Breast epithelium (tissue), 4 donors: ENCODE measurements around the gene SETBP1. TPM values are rescaled to one million over a fixed set of nuclear protein-coding genes. Genes with fewer than 3 reads are reported as not detected.

Experiments used
- DNase-seq, 2 donors: peaks; one replicate each; pipeline ENCODE4 v3.0.0-alpha.2; 2019; ENCODE audit warnings: low spot score in 2 of 2
- H3K27ac ChIP-seq, 2 donors: fragments of 200-600 bp; sonication (generic) in 1 of 2; one replicate each; pipeline ENCODE4 v1.5.1; 2016 to 2019; ENCODE audit warnings: mild to moderate bottlenecking in 1 of 2
- H3K27me3 ChIP-seq, 2 donors: fragments of 200-600 bp; sonication (generic) in 1 of 2; one replicate each; pipeline versions ENCODE4 v1.5.1 to v1.6.0; 2017 to 2019; ENCODE audit warnings: control low read depth in 1 of 2, mild to moderate bottlenecking in 1 of 2
- H3K36me3 ChIP-seq: fragments of 200-600 bp; one replicate; pipeline ENCODE4 v1.5.1; 2019
- H3K4me1 ChIP-seq, 2 donors: fragments of 200-600 bp; sonication (generic); one replicate each; pipeline ENCODE4 v1.5.1; 2016 to 2019; ENCODE audit warnings: control low read depth in 1 of 2
- H3K4me3 ChIP-seq, 3 donors: fragments of 200-600 bp; sonication (generic); 1 replicate in 2 of 3; 2 replicates in 1 of 3; pipeline ENCODE4 v1.5.1; 2016 to 2019; ENCODE audit warnings: mild to moderate bottlenecking in 3 of 3, moderate library complexity in 2 of 3
- H3K9me3 ChIP-seq, 2 donors: fragments of 200-600 bp; sonication (generic) in 1 of 2; one replicate each; pipeline ENCODE4 v1.5.1; 2016 to 2019; ENCODE audit warnings: control low read depth in 1 of 2
- CTCF ChIP-seq, 3 donors: fragments of 450-650 bp; IDR thresholded peaks; one replicate each; pipeline ENCODE4 v1.5.1; 2016 to 2017; ENCODE audit warnings: antibody characterized with exemption in 3 of 3, mild to moderate bottlenecking in 3 of 3, moderate library complexity in 3 of 3
- POLR2A ChIP-seq: fragments of 450-650 bp; IDR thresholded peaks from one replicate; pipeline ENCODE4 v1.6.1; 2016; ENCODE audit warnings: antibody characterized with exemption, mild to moderate bottlenecking, moderate library complexity
- POLR2AphosphoS5 ChIP-seq, 3 donors: sonication (generic); formaldehyde crosslinking; IDR thresholded peaks; one replicate each; pipeline ENCODE4 v1.6.1; 2017; ENCODE audit warnings: antibody characterized with exemption in 3 of 3
- intact Hi-C: fragments of 100-400 bp; cut with DNase I; formaldehyde crosslinking; loops from one replicate; pipeline ENCODE4 v1.15.1; 2023; ENCODE audit warnings: low total_unique reads
- total RNA-seq, 3 donors: library from RNA; depleted of rRNA; stranded (reverse); fragments of >200 nt; gene quantifications; one replicate each; pipeline ENCODE4 v1.1.0, GENCODE V29; 2016

SETBP1 gene
- total RNA-seq, 3 donors from 2014 or later = 26.2 to 40.1 (median 37.0) TPM

- intact Hi-C loops = no loop called here
- no peaks in the 10 kb centered on the region for H3K27me3 ChIP-seq
- H3K4me1 ChIP-seq = no peaks in the 10 kb centered on the region
- peak overlapping the region in 1 of 2 donors; percentile 8 for H3K27ac ChIP-seq
- no peak overlapping the region for H3K4me3 ChIP-seq
- no peak for DNase-seq
- H3K36me3 ChIP-seq = no peaks in the 10 kb centered on the region
- no peak for TF ChIP-seq CTCF (IDR thresholded peaks at IDR 0.05)
- TF ChIP-seq POLR2A = no peak
- TF ChIP-seq POLR2AphosphoS5 (IDR thresholded peaks at IDR 0.05) = no peak
- no peaks in the 10 kb centered on the region for H3K9me3 ChIP-seq
Observed at GRCh38 chr18:44651918-44652572, 28.6 kb upstream of the SETBP1 start.

GRCh38 chr18:44652722-44653121, 28.0 kb upstream of the SETBP1 start:
- no peaks in the 10 kb centered on the region for H3K9me3 ChIP-seq
- no peak overlapping the region for H3K27ac ChIP-seq
- no peak for DNase-seq
- H3K27me3 ChIP-seq = no peaks in the 10 kb centered on the region
- H3K36me3 ChIP-seq = no peaks in the 10 kb centered on the region
- intact Hi-C loops = no loop called here
- H3K4me3 ChIP-seq = no peak overlapping the region
- no peaks in the 10 kb centered on the region for H3K4me1 ChIP-seq
- TF ChIP-seq POLR2AphosphoS5 (IDR thresholded peaks at IDR 0.05) (no peak), POLR2A (no peak), CTCF (IDR thresholded peaks at IDR 0.05) (no peak)

GRCh38 chr18:44654573-44654972, 26.1 kb upstream of the SETBP1 start:
- Histone ChIP-seq H3K27ac (no peak overlapping the region), H3K4me3 (no peak overlapping the region), H3K4me1 (no peaks in the 10 kb centered on the region), H3K9me3 (no peaks in the 10 kb centered on the region), H3K27me3 (no peaks in the 10 kb centered on the region), H3K36me3 (no peaks in the 10 kb centered on the region)
- TF ChIP-seq POLR2AphosphoS5 (IDR thresholded peaks at IDR 0.05) (no peak), CTCF (IDR thresholded peaks at IDR 0.05) (no peak), POLR2A (no peak)
- DNase-seq = no peak
- intact Hi-C loops = no loop called here

- H3K9me3 ChIP-seq = no peaks in the 10 kb centered on the region
- no peaks in the 10 kb centered on the region for H3K36me3 ChIP-seq
- TF ChIP-seq CTCF (IDR thresholded peaks at IDR 0.05) = no peak
- TF ChIP-seq POLR2AphosphoS5 (IDR thresholded peaks at IDR 0.05) = no peak
- TF ChIP-seq POLR2A = no peak
- intact Hi-C loops = no loop called here
- no peak overlapping the region for H3K4me3 ChIP-seq
- no peak for DNase-seq
- H3K27me3 ChIP-seq = no peaks in the 10 kb centered on the region
- no peaks in the 10 kb centered on the region for H3K4me1 ChIP-seq
- H3K27ac ChIP-seq = no peak overlapping the region
Observed at GRCh38 chr18:44655435-44655834, 25.3 kb upstream of the SETBP1 start.

- Histone ChIP-seq H3K27ac (no peak overlapping the region), H3K27me3 (no peaks in the 10 kb centered on the region), H3K4me1 (no peaks in the 10 kb centered on the region), H3K4me3 (no peak overlapping the region), H3K36me3 (no peaks in the 10 kb centered on the region), H3K9me3 (no peaks in the 10 kb centered on the region)
- intact Hi-C loops = no loop called here
- no peak for DNase-seq
- TF ChIP-seq CTCF (IDR thresholded peaks at IDR 0.05) = no peak
- no peak for TF ChIP-seq POLR2AphosphoS5 (IDR thresholded peaks at IDR 0.05)
- no peak for TF ChIP-seq POLR2A
Observed at GRCh38 chr18:44659771-44660170, 20.9 kb upstream of the SETBP1 start.
